Measurements from ENCODE around the gene PIM3.

PIM3 gene

DNA sequence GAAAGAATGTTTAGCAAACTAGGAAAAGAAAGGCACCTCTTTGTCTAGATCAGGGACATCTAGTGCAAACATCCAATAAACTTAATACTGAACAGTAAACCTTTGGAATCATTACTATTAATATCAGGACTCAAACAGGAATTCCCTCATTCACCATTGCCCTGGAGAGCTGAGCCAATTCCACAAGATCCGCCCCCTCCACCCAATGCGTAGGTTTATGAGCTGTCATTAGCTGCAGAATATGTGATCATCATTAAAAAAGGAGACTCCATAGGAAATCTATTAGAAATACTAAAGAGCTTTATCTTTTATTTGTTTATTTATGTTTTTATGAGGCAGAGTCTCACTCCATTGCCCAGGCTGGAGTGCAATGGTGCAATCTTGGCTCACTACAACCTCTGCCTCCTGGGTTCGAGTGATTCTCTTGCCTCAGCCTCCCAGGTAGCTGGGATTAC is 46.5 kb downstream of the PIM3 start:
- no peak for DNase-seq (ENCODE audit: low spot score)

DNA sequence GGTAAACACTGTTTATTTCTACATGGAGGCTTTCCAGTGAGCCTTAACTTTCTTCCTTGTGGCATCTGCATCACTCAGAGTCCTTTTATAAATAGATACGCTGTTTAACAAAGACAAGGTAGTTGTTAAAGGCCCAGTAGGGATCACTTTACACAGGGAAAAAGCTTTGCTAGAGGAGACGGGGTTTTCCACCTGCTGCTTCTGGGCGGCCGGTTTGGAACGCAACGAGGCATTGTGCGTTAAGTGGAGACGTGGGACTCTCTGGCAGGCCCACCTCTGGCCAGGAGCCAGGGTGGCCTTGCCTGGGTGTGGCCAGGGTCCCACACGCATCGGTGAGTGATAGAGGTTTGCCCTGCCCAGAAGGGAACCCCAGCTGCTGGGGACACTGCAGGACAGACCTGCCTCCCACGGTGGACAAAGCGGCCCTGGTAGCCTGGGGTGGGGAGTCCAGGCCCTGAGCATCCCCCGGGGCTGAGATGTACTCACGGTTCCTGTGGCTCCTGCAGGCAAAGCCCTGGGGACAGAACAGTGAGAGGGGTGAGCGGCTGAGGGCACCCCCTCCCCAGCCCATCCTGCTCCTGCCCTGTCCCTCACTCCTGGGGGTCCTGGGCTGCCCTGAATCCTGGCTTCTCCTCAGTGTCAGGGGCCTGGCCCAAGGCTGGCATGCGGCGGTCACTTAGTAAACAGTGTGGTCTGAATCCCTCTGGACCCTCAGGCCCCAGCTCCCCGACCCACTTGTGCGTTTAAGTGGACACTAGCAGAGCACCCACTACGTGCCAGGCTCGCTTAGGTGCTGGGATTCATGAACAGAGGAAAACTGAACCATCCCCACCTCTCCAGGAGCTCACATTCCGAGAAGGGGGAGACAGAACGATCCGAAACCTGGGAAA is 47.8 kb downstream of the PIM3 start:
- DNase-seq (ENCODE audit: low spot score), result no peak

DNA sequence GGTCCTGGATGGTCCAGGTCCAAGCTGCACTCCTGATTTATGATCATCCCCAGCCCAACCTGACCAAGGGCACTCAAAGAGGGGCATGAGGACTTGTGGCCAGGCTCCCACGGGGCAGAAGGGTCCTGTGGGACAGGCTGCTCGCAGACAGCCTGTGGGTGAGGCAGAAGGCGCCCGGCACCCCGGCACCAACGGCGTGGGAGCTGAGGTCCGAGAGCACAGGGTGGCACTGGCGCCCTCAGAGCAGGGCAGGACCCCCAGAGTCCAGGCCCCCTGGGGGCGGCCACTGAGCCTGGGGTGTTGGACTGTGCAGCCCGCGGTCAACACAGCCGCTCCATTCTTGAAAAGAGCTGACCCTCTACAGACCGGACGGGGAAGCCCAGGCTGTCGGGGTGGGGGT is 48.7 kb downstream of the PIM3 start:
- DNase-seq (ENCODE audit: low spot score), result no peak

DNA sequence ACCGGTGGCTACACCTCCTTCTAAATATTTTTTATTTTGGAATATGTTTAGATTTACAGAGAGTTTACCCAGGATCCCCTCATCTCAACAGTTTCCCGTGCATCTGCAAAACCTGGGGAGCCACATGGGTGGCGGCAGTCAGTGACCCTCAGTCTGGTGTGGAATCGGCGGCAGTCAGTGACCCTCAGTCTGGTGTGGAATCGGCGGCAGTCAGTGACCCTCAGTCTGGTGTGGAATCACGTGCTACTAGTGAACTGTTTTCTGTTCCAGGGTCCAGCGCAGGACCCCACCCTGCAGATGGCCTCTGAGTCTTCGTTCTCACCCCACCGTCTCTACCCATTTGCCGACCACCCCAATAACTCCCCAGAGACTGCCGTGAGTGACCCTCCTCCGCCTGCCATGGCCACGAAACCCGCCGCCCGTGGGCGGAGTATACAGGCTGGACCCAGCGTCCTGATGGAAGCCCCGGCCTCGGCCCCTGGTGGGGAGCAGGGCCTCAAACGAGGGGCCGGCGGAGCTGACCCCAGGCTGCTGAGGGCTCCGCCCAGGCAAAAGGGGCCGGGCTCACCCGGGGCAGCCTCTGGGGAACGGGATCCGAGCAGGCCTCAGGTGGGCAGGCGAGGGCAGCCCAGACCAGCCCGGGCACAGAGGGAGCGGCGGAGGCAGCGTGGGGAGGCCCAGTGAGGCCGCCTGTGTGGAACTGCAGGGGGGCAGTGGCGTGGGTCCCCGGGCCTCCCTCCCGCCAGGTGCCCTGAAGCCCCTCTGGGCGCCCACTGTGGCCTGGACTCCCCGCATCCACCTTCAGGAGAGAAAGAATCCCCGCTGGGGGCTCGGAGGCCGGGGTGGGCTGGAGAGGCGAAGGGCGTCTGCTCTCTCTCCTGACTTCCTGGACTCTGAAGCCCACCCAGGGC is 49.4 kb downstream of the PIM3 start:
- no peak for DNase-seq (ENCODE audit: low spot score)

DNA sequence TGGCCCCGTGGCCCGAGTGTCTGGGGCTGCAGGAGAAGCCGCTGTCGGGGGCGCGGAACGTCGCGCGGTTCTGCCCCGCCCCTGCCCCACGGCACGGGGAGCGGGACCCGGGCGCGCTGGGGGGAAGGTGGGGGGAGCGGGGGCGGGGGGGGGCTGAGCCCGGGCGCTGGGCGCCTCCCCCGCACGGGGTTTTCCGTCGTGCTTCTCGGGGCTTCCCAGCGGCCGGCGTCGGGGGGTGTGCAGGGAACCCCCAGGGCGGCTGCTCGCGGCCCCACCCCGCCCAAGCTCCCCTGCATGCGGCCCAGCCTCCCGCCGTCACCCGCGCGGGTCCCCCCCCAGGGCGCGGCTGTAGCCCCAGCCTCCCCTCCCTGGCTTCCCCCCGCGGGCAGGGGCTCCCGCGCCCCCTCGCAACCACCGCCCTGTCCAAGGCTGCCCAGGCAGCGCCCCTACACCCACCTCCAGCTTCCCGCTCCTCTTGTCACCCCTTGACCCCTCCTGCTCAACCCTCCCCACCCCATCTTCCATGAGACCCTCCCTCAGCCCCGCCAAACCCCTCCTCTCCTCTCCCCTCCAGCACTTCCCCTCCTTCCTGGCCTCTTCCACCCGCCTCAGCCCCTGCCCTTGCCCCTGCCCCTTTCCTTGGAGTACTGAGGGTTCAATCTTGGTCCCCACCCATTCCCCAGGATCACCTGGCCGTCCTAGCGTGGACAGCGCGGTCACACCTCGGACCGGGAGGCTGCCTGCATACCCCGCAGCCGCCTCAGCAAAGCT is 50.3 kb downstream of the PIM3 start:
- no peak for DNase-seq (ENCODE audit: low spot score)

DNA sequence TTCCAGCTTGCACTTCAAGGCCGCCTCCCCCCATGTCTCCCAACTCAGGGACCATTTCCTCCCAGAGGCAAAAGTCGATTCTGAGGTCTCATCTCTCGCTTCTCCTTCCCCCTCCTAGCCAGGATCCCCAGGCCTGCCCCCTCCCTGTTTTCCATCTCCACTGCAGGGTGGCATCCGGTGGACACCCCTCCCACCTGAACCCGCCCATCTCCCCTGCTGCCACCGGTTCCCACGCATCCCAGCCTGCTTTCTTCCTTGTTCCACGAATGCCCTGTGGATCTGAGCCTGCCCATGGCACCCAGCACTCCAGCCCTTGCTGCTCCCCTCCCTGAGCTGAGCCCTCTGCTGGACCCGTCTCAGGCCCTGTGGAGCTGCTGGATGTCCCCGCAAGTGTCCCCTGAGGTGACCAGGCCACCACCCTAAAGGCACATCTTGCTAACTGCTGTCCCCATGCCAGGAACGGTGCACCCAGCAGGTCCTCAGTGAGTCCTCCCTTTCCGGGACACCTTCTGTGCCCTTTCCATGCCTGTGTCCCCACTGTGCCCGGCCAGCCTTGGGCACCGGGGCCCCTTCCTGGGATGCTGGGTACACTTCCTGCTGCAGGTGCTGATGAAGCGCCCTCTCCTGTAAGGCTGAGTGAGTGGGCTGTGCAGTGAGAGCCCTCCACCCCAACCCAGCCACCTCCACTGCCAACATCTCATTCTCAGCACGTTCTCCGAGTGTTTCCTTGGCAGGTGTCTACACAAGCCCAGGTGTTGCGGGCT is 51.1 kb downstream of the PIM3 start:
- DNase-seq (ENCODE audit: low spot score), result no peak

DNA sequence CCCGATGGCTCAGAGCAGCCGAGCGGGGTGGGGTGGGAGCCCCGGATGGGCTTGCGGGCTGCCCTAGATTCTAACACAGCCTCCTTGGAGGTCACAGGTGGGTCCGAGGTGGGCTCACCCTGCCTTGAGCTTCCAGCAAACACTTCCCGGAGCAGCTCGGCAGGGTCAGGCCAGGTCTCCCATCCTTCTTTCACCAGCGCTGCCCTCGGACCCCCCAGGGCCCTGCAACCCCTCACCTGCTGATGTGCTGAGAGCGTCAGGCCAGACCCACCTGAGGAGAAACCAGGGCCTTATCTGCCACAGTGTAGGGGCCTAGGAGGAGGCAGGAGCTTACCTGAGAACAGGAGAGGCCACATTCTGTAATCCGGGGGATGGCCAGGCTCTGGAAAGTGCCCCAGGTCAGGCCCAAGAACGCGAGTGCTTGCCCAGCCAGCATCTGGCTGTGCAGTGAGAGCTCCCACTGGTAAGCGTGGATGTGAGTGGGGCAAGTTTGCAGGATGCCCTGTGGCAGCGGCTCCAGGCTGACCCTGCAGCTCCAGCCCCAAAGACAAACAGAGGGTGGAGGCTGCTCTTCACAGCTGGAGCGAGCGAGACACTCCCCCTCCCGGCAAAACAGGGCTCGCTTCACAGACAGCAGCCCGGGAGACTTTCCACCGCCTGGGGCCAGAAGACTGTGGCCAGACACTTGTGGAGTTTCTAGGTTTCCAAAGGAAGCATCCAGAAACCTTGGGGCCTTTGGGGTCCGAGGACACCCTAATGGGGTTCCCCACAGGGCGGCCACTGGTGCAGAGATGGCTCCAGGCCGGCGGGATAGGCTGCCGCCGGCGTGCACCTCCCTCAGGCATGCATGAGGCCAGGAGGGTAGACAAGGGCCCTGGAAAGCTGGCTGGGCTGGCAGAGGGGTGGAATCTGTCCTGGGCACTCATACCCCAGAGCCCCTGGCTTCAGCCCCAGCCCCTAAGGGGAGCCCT is 51.9 kb downstream of the PIM3 start, which contains the start of gene IL17REL:
IL17REL (minus strand) TSS at position 555 of the 971 bp plus-strand sequence; CDS start at position 436, 119 bp downstream.
- no peak for DNase-seq (ENCODE audit: low spot score)
